CD4-positive, alpha-beta T cell treated with Interleukin-21 for 1 hour (primary cell): ENCODE results near the gene AK9.
A peak's percentile ranks its signal among the peaks of the same experiment; 100 is the strongest.

Experiments
- DNase-seq: peaks from one replicate; pipeline ENCODE4 v3.0.0-alpha.2; 2020

The AK9 gene

GRCh38 chr6:109454496-109455436 is 236.2 kb downstream of the AK9 start:
- DNase-seq = peak; percentile 77

GRCh38 chr6:109453594-109454495 is 237.2 kb downstream of the AK9 start:
- no peak for DNase-seq

GRCh38 chr6:109453156-109453555 is 237.8 kb downstream of the AK9 start:
- no peak for DNase-seq

- no peak for DNase-seq
Measured at GRCh38 chr6:109452181-109452580, 238.8 kb downstream of the AK9 start.

- no peak for DNase-seq
Measured at GRCh38 chr6:109451376-109451775, 239.6 kb downstream of the AK9 start.

GRCh38 chr6:109450801-109451200 is 240.2 kb downstream of the AK9 start:
- DNase-seq = no peak

GRCh38 chr6:109449795-109450673 is 241.0 kb downstream of the AK9 start:
- DNase-seq = peak; percentile 52

- DNase-seq = no peak
Measured at GRCh38 chr6:109449064-109449794, 241.8 kb downstream of the AK9 start.

- DNase-seq = no peak
Measured at GRCh38 chr6:109448615-109449014, 242.4 kb downstream of the AK9 start.

- no peak for DNase-seq
Measured at GRCh38 chr6:109447878-109448555, 243.0 kb downstream of the AK9 start.

- no peak for DNase-seq
Measured at GRCh38 chr6:109447087-109447486, 243.9 kb downstream of the AK9 start.

- DNase-seq = no peak
Measured at GRCh38 chr6:109446541-109446940, 244.5 kb downstream of the AK9 start.

GRCh38 chr6:109446072-109446471 is 244.9 kb downstream of the AK9 start:
- DNase-seq = no peak

GRCh38 chr6:109445382-109445781 is 245.6 kb downstream of the AK9 start:
- DNase-seq = no peak

- no peak for DNase-seq
Measured at GRCh38 chr6:109443425-109443950, 247.5 kb downstream of the AK9 start.
